ENCODE data around the gene RBM14.
"Not testable (repeated sequence)": the region's sequence is repeated elsewhere in the genome, so short reads cannot be mapped to it uniquely, and the experiment has no call there.

RBM14 gene

DNA sequence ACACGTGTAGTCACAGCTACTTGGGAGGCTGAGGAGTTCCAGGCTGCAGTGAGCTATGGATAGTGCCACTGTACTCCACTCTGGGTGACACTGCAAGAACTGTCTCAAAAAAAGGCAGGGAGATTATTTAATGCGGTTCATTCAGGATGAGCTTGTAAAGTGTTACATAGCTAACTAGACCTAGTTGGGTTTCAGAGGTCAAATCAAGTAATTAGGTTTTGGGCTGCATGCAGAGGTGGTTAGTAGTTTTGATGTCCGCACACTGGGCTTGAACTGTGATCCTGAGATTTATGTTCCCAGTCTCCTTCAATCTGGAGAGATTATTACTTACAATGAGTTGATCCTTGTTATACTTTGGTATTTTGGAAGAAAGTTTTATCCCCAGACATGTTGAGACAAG lies 20.0 kb downstream of the RBM14 start:
- in situ Hi-C loops (cut with HindIII; ENCODE audit: low pct_ligation_motif_present, low sequenced_read_pairs) = no loop called here
- H3K36me3 ChIP-seq (replicated peaks) = peaks cover 30% of the 10 kb centered on the region
- no peak for TF ChIP-seq CTCF (IDR thresholded peaks at IDR 0.05; ENCODE audit: low read depth, low read length, missing control alignments)

DNA sequence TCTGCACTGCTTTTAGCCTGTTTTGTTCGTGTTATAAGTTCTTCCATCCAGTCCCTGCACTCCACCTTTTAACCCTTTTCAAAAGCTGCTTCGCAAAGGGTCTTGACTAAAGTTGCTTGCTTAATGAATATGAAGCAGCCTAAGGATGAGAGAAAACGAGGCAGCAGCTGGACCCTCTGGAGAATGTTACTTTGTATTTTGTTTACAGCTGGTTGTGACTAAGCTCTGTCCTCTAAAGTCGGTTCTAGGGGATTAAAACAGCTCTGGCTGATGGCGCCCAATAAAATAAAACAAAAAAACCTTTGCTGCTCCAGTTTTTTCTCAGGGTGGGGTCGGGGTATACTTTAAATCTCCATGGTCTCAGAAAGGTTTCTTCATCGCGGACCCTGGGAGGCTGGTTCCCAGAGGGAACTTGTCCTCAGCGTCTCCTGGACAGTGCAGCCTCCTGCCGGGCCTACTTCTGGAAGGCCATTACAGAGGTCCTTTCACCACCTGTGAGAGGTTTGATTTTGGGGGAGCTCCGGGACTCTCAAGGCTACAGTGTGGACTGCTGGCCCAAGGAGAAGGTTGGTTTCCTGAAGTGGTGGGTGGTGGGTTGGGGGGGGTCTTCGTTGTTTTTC lies 21.2 kb downstream of the RBM14 start:
- no peak for DNase-seq
- in situ Hi-C loops (cut with HindIII; ENCODE audit: low pct_ligation_motif_present, low sequenced_read_pairs) = no loop called here
- Histone ChIP-seq H3K36me3 (replicated peaks) (peaks cover 30% of the 10 kb centered on the region), H3K27me3 (replicated peaks) (no peaks in the 10 kb centered on the region), H3K27ac (peak overlapping the region; percentile 6), H3K4me3 (ENCODE audit: low read depth, low read length) (peak overlapping the region; percentile 54)
- no peak for TF ChIP-seq CTCF (IDR thresholded peaks at IDR 0.05; ENCODE audit: low read depth, low read length, missing control alignments)

More for the DNA sequence above, 20.0 kb downstream of the RBM14 start:
- no peaks in the 10 kb centered on the region for H3K27me3 ChIP-seq (replicated peaks)
- no peak for DNase-seq
- H3K27ac ChIP-seq = no peak overlapping the region
- no peak overlapping the region for H3K4me3 ChIP-seq (ENCODE audit: low read depth, low read length)

DNA sequence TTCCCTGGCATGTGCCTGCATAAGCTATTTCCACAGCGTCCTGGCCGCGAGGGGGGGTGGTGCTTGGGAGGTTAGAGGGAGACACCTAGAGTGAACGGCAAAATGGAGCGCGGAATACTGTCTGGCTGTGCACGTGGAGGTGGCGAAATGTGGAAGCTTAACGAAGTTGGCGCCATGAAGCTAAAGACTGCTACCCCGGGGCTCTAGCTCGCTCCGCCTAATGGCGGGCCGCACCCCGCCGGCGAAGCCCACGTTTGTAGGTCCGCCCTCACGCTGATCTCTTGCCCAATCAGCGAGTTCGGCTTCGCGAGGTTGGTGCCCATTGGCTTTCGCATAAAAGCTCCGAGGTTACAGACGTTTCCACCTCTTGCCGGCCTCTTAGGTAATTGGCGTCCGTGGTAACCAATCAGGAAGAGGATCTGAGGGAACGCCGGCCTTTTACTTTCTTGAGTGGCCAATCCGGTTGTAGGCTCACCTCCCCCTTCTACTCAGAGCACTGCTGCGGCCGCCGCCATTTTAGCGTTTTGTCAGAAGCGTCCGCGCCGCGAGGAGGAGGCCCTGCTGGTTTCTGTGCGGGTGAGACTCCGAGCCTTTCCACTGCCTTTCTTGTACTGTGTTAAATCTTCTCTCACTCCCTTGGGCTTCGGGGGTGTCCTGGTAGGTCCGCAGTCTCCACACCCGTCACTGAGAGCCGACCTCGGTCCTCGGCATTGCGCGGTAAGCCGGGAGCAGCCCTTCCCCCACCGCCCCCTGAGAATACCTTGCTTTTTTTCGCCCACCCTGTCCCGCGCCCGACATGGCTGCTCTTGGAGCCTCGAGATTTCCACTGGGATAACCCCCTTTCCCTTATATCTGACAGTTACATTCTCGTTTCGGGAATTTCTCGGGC lies 22.0 kb downstream of the RBM14 start, which contains the start of gene RBM4:
Gene RBM4, plus strand, starts transcription at position 527 of the 889 bp plus-strand sequence. CDS start 1,009 bp downstream, outside the sequence.
- TF ChIP-seq CTCF (IDR thresholded peaks at IDR 0.05; ENCODE audit: low read depth, low read length, missing control alignments) = peak; percentile 39
- H3K27me3 ChIP-seq (replicated peaks) = no peaks in the 10 kb centered on the region
- in situ Hi-C loops (cut with HindIII; ENCODE audit: low pct_ligation_motif_present, low sequenced_read_pairs) = no loop called here
- H3K4me3 ChIP-seq (ENCODE audit: low read depth, low read length) = peak within 1 kb of the TSS; percentile 98
- H3K36me3 ChIP-seq (replicated peaks) = peaks cover 30% of the 10 kb centered on the region
- DNase-seq = peak; percentile 100
- H3K27ac ChIP-seq = peak within 1 kb of the TSS; percentile 77

GRCh38 chr11:66639066-66639813 lies 22.8 kb downstream of the RBM14 start:
- Histone ChIP-seq H3K27ac (peak overlapping the region; percentile 77), H3K36me3 (replicated peaks) (peaks cover 37% of the 10 kb centered on the region), H3K27me3 (replicated peaks) (no peaks in the 10 kb centered on the region), H3K4me3 (ENCODE audit: low read depth, low read length) (peak overlapping the region; percentile 98)
- TF ChIP-seq CTCF (IDR thresholded peaks at IDR 0.05; ENCODE audit: low read depth, low read length, missing control alignments) = no peak
- DNase-seq = peak; percentile 22
- in situ Hi-C loops (cut with HindIII; ENCODE audit: low pct_ligation_motif_present, low sequenced_read_pairs) = no loop called here

DNA sequence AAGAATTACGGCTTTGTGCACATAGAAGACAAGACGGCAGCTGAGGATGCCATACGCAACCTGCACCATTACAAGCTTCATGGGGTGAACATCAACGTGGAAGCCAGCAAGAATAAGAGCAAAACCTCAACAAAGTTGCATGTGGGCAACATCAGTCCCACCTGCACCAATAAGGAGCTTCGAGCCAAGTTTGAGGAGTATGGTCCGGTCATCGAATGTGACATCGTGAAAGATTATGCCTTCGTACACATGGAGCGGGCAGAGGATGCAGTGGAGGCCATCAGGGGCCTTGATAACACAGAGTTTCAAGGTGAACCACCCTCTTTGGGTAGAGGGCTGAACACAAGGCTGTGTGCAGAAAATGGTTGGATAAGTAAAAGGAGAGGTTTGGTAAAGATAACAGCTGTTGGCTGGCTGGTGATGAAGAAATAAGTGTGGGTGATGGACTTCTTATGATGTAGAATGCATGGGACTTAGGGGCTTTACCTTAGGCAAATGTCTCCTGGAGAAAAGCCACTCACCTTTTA lies 23.4 kb downstream of the RBM14 start:
- Histone ChIP-seq H3K36me3 (replicated peaks) (peaks cover 40% of the 10 kb centered on the region), H3K4me3 (ENCODE audit: low read depth, low read length) (peak overlapping the region; percentile 98)
- in situ Hi-C loops (cut with HindIII; ENCODE audit: low pct_ligation_motif_present, low sequenced_read_pairs); H3K27me3 ChIP-seq (replicated peaks); DNase-seq; H3K27ac ChIP-seq: not testable (repeated sequence)

All from brain microvascular endothelial cell (primary cell).